SK-N-SH treated with all-trans-retinoic acid at 6 μM for 48 hours (cell line): ENCODE results near the gene AMMECR1.

Experiments
- ATAC-seq: fragments of 200-7000 bp; cut with Tn5 transposase; 3 replicates; pipeline ENCODE4 v1.9.1; 2020; ENCODE audit warnings: mild to moderate bottlenecking, moderate library complexity
- ARNTL ChIP-seq: fragments of 450-650 bp; formaldehyde crosslinking; IDR thresholded peaks from 2 replicates; pipeline ENCODE4 v1.5.0; 2020; ENCODE audit warnings: low read depth, mild to moderate bottlenecking, moderate library complexity, borderline replicate concordance
- BACH2 ChIP-seq: fragments of 250-450 bp; sonication (Bioruptor Pico); IDR thresholded peaks from 2 replicates; pipeline ENCODE4 v1.9.0; 2021; ENCODE audit warnings: mild to moderate bottlenecking, borderline replicate concordance
- CSDC2 ChIP-seq: fragments of 250-450 bp; sonication (Bioruptor Pico); IDR thresholded peaks from 2 replicates; pipeline ENCODE4 v1.5.0; 2020; ENCODE audit warnings: mild to moderate bottlenecking, moderate library complexity
- GLIS3 ChIP-seq: fragments of 250-450 bp; sonication (Bioruptor Pico); IDR thresholded peaks from 2 replicates; pipeline ENCODE4 v1.5.0; 2020; ENCODE audit warnings: mild to moderate bottlenecking, moderate library complexity
- OSR1 ChIP-seq: fragments of 250-450 bp; sonication (Bioruptor Pico); IDR thresholded peaks from 2 replicates; pipeline ENCODE4 v1.8.0; 2022; ENCODE audit warnings: moderate library complexity, mild to moderate bottlenecking, inconsistent platforms
- PATZ1 ChIP-seq: fragments of 250-450 bp; sonication (Bioruptor Pico); IDR thresholded peaks from 2 replicates; pipeline ENCODE4 v1.8.0; 2020; ENCODE audit warnings: mild to moderate bottlenecking, moderate library complexity, borderline replicate concordance
- PPARA ChIP-seq: fragments of 250-450 bp; sonication (Bioruptor Pico); IDR thresholded peaks from 2 replicates; pipeline ENCODE4 v1.5.0; 2020; ENCODE audit warnings: mild to moderate bottlenecking, borderline replicate concordance
- RARB ChIP-seq: fragments of 250-450 bp; sonication (Bioruptor Pico); IDR thresholded peaks from 2 replicates; pipeline ENCODE4 v1.8.0; 2021; ENCODE audit warnings: mild to moderate bottlenecking, moderate library complexity
- SNAI2 ChIP-seq: fragments of 250-450 bp; sonication (Bioruptor Pico); IDR thresholded peaks from 2 replicates; pipeline ENCODE4 v1.5.0; 2020; ENCODE audit warnings: mild to moderate bottlenecking, moderate library complexity
- TOX ChIP-seq: fragments of 250-450 bp; sonication (Bioruptor Pico); IDR thresholded peaks from 2 replicates; pipeline ENCODE4 v1.8.0; 2021; ENCODE audit warnings: mild to moderate bottlenecking, moderate library complexity, borderline replicate concordance
- TSHZ2 ChIP-seq: fragments of 250-450 bp; sonication (Bioruptor Pico); IDR thresholded peaks from 2 replicates; pipeline ENCODE4 v1.5.0; 2020; ENCODE audit warnings: mild to moderate bottlenecking, moderate library complexity
- ZFP3 ChIP-seq: fragments of 250-450 bp; sonication (Bioruptor Pico); IDR thresholded peaks from 2 replicates; pipeline ENCODE4 v1.5.0; 2020; ENCODE audit warnings: mild to moderate bottlenecking, moderate library complexity
- ZNF8 ChIP-seq: fragments of 450-650 bp; formaldehyde crosslinking; IDR thresholded peaks from 2 replicates; pipeline ENCODE4 v1.5.0; 2020; ENCODE audit warnings: mild to moderate bottlenecking, moderate library complexity
- TF ChIP-seq, protein P1 (sequence below): fragments of 250-450 bp; sonication (Bioruptor Pico); IDR thresholded peaks from 2 replicates; pipeline ENCODE4 v1.5.1; 2021; ENCODE audit warnings: mild to moderate bottlenecking, moderate library complexity
- TF ChIP-seq, protein P2 (sequence below): fragments of 250-450 bp; sonication (Bioruptor Pico); IDR thresholded peaks from 2 replicates; pipeline ENCODE4 v1.8.0; 2021; ENCODE audit warnings: low read depth, mild to moderate bottlenecking, moderate library complexity, borderline replicate concordance
- TF ChIP-seq, protein P3 (sequence below): fragments of 250-450 bp; sonication (Bioruptor Pico); IDR thresholded peaks from 2 replicates; pipeline ENCODE4 v1.5.1; 2020; ENCODE audit warnings: low read depth, mild to moderate bottlenecking, moderate library complexity

Gene AMMECR1

DNA sequence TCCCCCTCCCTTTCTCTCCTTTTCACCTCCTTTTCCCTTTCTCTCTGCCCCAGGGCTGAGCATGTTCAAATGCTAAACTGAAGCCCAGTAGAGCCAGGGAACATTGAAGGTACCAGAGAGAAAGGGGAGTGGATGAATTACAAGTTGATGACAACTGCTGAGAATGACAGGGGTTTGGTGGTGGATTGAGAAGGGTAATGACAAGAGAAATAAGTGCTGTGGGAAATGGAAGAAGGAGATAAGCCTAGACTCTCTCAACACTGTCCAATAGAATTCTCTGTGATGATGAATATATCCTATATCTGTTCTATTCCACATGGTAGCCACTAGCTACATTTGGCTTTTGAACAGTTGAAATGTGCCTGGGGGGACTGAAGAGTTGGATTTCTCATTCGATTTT is 160.4 kb downstream of the AMMECR1 start:
- no peak for ATAC-seq
- TF ChIP-seq ZFP3 (no peak), OSR1 (CRISPR knock-in tag) (no peak), TSHZ2 (CRISPR knock-in tag) (no peak), BACH2 (no peak), GLIS3 (CRISPR knock-in tag) (no peak), ZNF8 (no peak)
- TF ChIP-seq, protein P1, sequence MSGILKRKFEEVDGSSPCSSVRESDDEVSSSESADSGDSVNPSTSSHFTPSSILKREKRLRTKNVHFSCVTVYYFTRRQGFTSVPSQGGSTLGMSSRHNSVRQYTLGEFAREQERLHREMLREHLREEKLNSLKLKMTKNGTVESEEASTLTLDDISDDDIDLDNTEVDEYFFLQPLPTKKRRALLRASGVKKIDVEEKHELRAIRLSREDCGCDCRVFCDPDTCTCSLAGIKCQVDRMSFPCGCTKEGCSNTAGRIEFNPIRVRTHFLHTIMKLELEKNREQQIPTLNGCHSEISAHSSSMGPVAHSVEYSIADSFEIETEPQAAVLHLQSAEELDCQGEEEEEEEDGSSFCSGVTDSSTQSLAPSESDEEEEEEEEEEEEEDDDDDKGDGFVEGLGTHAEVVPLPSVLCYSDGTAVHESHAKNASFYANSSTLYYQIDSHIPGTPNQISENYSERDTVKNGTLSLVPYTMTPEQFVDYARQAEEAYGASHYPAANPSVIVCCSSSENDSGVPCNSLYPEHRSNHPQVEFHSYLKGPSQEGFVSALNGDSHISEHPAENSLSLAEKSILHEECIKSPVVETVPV, result no peak
- TF ChIP-seq, protein P2, sequence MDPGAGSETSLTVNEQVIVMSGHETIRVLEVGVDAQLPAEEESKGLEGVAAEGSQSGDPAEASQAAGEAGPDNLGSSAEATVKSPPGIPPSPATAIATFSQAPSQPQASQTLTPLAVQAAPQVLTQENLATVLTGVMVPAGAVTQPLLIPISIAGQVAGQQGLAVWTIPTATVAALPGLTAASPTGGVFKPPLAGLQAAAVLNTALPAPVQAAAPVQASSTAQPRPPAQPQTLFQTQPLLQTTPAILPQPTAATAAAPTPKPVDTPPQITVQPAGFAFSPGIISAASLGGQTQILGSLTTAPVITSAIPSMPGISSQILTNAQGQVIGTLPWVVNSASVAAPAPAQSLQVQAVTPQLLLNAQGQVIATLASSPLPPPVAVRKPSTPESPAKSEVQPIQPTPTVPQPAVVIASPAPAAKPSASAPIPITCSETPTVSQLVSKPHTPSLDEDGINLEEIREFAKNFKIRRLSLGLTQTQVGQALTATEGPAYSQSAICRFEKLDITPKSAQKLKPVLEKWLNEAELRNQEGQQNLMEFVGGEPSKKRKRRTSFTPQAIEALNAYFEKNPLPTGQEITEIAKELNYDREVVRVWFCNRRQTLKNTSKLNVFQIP (CRISPR knock-in tag), result no peak

GRCh38 chrX:110156167-110156754 is 161.6 kb downstream of the AMMECR1 start:
- TF ChIP-seq RARB (CRISPR knock-in tag) (no peak), TOX (CRISPR knock-in tag) (no peak), GLIS3 (CRISPR knock-in tag) (no peak), SNAI2 (CRISPR knock-in tag) (no peak), PATZ1 (no peak), PPARA (CRISPR knock-in tag) (no peak), TSHZ2 (CRISPR knock-in tag) (no peak), ARNTL (CRISPR knock-in tag) (no peak), ZFP3 (no peak), CSDC2 (no peak)
- TF ChIP-seq, protein P1, result no peak
- TF ChIP-seq, protein P3, sequence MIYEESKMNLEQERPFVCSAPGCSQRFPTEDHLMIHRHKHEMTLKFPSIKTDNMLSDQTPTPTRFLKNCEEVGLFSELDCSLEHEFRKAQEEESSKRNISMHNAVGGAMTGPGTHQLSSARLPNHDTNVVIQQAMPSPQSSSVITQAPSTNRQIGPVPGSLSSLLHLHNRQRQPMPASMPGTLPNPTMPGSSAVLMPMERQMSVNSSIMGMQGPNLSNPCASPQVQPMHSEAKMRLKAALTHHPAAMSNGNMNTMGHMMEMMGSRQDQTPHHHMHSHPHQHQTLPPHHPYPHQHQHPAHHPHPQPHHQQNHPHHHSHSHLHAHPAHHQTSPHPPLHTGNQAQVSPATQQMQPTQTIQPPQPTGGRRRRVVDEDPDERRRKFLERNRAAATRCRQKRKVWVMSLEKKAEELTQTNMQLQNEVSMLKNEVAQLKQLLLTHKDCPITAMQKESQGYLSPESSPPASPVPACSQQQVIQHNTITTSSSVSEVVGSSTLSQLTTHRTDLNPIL, result no peak
- TF ChIP-seq, protein P2 (CRISPR knock-in tag), result no peak
- TF ChIP-seq, all 23 proteins: peak for 0
- 0 out of 3 replicates have a peak, but pooled peaks have one; percentile 43 for ATAC-seq
